Measurements from ENCODE around the gene PRSS3. TPM values are rescaled to one million over a fixed set of nuclear protein-coding genes. Genes with fewer than 3 reads are reported as not detected.
A peak's percentile ranks its signal among the peaks of the same experiment; 100 is the strongest.

The PRSS3 gene
- total and polyA plus RNA-seq, 9 of the 15 experiments (the other 6 are each of a cell fraction or from before 2014, with no cell fraction given) = 0.35 to 0.42 TPM; not detected in 7

- TF ChIP-seq, protein P1, sequence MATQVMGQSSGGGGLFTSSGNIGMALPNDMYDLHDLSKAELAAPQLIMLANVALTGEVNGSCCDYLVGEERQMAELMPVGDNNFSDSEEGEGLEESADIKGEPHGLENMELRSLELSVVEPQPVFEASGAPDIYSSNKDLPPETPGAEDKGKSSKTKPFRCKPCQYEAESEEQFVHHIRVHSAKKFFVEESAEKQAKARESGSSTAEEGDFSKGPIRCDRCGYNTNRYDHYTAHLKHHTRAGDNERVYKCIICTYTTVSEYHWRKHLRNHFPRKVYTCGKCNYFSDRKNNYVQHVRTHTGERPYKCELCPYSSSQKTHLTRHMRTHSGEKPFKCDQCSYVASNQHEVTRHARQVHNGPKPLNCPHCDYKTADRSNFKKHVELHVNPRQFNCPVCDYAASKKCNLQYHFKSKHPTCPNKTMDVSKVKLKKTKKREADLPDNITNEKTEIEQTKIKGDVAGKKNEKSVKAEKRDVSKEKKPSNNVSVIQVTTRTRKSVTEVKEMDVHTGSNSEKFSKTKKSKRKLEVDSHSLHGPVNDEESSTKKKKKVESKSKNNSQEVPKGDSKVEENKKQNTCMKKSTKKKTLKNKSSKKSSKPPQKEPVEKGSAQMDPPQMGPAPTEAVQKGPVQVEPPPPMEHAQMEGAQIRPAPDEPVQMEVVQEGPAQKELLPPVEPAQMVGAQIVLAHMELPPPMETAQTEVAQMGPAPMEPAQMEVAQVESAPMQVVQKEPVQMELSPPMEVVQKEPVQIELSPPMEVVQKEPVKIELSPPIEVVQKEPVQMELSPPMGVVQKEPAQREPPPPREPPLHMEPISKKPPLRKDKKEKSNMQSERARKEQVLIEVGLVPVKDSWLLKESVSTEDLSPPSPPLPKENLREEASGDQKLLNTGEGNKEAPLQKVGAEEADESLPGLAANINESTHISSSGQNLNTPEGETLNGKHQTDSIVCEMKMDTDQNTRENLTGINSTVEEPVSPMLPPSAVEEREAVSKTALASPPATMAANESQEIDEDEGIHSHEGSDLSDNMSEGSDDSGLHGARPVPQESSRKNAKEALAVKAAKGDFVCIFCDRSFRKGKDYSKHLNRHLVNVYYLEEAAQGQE (IDR thresholded peaks at IDR 0.05; ENCODE audit: borderline replicate concordance) = peak; percentile 29; the same call in 1 of the 2 replicates
- TF ChIP-seq, protein P1 (CRISPR knock-in tag; IDR thresholded peaks at IDR 0.05; ENCODE audit: low read depth) = no peak
- TF ChIP-seq EHMT2 (IDR thresholded peaks at IDR 0.05) (no peak), CEBPB (tag; IDR thresholded peaks at IDR 0.05) (no peak), ZBTB11 (CRISPR knock-in tag; IDR thresholded peaks at IDR 0.05) (no peak)
- TF ChIP-seq, protein P2, sequence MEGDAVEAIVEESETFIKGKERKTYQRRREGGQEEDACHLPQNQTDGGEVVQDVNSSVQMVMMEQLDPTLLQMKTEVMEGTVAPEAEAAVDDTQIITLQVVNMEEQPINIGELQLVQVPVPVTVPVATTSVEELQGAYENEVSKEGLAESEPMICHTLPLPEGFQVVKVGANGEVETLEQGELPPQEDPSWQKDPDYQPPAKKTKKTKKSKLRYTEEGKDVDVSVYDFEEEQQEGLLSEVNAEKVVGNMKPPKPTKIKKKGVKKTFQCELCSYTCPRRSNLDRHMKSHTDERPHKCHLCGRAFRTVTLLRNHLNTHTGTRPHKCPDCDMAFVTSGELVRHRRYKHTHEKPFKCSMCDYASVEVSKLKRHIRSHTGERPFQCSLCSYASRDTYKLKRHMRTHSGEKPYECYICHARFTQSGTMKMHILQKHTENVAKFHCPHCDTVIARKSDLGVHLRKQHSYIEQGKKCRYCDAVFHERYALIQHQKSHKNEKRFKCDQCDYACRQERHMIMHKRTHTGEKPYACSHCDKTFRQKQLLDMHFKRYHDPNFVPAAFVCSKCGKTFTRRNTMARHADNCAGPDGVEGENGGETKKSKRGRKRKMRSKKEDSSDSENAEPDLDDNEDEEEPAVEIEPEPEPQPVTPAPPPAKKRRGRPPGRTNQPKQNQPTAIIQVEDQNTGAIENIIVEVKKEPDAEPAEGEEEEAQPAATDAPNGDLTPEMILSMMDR (IDR thresholded peaks at IDR 0.05 in 2 of 3, conservative IDR thresholded peaks at IDR 0.05 in 1 of 3; ENCODE audit: insufficient read depth in 2 of 3, low read depth in 1 of 3, low read length in 3 of 3) = peak; percentile 36 to 55 (median 51); a peak in 5 of 6 replicates
Observed at GRCh38 chr9:33785914-33786313, 9.4 kb upstream of the PRSS3 start (continued).
